HG03442 (cell line): ENCODE measurements around the gene CASP2.
A peak's percentile ranks its signal among the peaks of the same experiment; 100 is the strongest.

Experiments
- ATAC-seq: cut with Tn5 transposase; IDR thresholded peaks from one replicate; pipeline ENCODE4 v1.9.1; 2021; ENCODE audit warnings: mild to moderate bottlenecking, moderate library complexity; ENCODE audit not compliant: unreplicated experiment

Gene CASP2

GRCh38 chr7:143287935-143288826 lies at the start of gene CASP2:
Gene CASP2, plus strand, starts transcription at chr7:143288351. Its CDS starts 105 bp downstream, at chr7:143288456.
- peak; percentile 90 for ATAC-seq

- no peak for ATAC-seq
These were observed 48.3 kb upstream of the CASP2 start for GRCh38 chr7:143239813-143240212.

- ATAC-seq: peak; percentile 96
These were observed 47.6 kb upstream of the CASP2 start for GRCh38 chr7:143240291-143241168.

GRCh38 chr7:143242306-143242705 lies 45.8 kb upstream of the CASP2 start:
- no peak for ATAC-seq

- no peak for ATAC-seq
These were observed 45.0 kb upstream of the CASP2 start for GRCh38 chr7:143243111-143243510.

GRCh38 chr7:143243614-143244013 lies 44.5 kb upstream of the CASP2 start:
- ATAC-seq: no peak

- no peak for ATAC-seq
These were observed 43.8 kb upstream of the CASP2 start for GRCh38 chr7:143244321-143244720.

DNA sequence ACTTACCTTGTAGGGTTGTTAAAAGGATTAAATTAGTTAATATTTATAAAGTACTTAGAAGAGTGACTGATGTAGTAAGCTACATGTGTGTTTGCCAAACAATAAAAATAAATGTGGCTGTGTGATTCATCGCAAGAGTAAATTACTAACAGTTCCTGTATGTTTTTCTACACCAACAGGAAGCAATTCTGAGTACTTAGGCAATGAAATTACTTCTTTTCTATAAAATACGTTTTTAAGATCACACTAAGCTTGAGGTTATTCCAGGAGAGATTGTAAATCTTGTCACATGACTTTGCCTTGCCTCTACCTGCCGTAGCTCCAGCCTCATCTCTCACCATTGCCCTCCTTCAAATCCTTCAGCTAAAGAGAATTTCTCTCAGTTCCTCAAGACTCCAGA lies 43.0 kb upstream of the CASP2 start:
- ATAC-seq: no peak

- no peak for ATAC-seq
These were observed 40.8 kb upstream of the CASP2 start for GRCh38 chr7:143247372-143247771.

DNA sequence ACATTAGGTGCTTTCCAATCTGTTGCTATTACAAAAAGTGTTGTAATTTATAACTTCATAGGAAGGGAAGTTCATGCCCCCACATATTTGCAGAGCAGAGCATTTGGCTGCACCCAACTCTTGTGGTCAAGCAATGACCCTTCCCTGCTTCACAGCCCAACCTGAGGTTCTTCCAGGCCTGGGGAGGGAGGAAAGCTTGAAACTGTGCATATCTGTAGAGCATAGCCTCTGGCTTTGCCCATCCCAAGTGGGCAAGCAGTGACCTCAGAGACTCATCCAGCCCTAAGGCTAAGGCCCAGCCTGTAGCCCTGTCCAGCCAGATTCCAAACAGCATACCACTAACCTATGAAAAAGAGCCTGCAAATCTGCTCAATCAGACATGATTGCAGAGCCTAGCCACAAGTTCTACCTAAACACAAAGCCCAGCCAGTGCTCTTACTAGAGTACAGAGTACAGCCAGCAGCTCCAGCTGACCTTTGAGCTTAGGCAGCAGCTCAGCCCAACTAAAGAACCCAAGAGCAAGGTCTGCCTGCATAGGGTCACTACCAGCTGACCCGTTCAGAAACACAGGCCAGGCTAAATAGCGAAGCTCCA lies 39.3 kb upstream of the CASP2 start:
- no peak for ATAC-seq

- no peak for ATAC-seq
These were observed 38.0 kb upstream of the CASP2 start for GRCh38 chr7:143250199-143250598.

DNA sequence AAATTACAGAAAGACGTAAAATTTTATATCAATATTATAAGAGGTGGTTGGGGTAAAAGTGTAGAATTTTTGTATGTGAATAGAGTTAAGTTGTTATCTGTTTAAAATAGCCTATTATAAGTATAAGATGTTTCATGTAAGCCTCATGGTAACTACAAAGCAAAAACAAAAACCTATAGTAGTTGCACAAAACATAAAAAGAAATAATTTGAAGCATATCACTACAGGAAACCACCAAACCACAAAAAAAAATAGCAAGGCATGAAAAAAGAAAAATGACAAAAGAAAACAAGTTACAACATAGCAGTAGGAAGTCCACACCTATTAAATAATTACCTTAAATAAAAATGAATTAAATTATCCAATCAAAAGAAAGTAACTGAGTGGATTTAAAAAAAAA lies 37.3 kb upstream of the CASP2 start:
- ATAC-seq: no peak

- no peak for ATAC-seq
These were observed 36.1 kb upstream of the CASP2 start for GRCh38 chr7:143252006-143252405.

- no peak for ATAC-seq
These were observed 32.6 kb upstream of the CASP2 start for GRCh38 chr7:143255564-143255963.

- ATAC-seq: no peak
These were observed 31.8 kb upstream of the CASP2 start for GRCh38 chr7:143256325-143256724.

DNA sequence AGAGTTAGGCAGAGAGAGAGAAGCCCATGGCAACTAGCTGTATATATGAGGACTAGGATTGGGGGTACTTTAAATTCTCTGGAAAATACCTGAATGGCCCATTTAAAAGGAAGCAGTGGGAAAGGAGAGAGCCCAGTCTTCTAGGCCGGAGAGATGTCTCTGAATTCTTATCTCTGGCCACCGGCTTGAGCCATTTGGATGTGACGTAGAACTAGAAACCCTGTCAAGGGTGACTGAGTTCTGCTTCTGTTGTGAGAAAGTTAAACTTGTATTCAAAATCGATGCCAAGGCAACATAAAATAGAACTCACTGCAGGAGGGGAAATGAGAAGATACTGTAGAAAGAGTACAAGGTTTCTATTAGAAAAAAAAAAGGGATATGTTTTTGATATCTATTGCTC lies 31.2 kb upstream of the CASP2 start:
- ATAC-seq: peak; percentile 83

DNA sequence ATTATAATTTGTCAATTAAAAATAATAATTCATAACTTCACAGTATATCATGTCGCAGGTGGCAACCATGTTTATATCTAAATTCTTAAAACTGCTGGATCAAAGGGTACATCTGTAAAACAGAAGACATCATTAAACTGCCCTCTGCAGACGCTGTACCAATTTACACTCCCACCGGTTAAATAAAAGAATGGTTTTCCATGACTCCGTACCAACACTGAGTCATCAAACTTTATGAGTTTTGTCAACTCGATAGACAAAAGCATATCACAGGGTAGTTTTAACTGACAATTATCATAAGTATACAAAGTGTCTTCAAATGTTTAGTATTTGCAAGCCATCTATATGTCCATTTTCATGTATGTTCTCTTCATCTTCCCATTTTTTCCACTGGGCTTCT lies 30.6 kb upstream of the CASP2 start:
- no peak for ATAC-seq

- ATAC-seq: peak; percentile 31
These were observed 29.3 kb upstream of the CASP2 start for GRCh38 chr7:143258831-143259230.

DNA sequence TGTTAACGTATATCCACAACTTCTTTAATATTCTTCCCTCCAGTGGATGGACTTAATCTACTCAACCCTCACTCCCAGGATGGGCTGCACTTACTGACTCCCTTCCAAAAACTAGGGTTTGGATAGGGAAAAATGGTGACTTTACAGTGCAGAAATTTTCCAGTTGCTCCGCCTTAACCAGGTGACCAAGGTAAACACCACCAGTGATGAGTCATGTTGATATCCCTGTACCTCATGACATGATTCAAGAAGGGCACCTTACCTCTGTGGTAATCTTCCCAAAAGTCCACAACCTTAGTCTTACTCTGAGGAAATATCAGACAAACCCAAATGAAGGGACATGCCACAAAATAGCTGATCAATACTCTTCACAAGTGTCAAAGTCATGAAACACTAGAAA lies 28.4 kb upstream of the CASP2 start:
- no peak for ATAC-seq

- ATAC-seq: no peak
These were observed 26.2 kb upstream of the CASP2 start for GRCh38 chr7:143261901-143262300.
